A673 (cell line): ENCODE measurements around the gene HMGB1. TPM values are rescaled to one million over a fixed set of nuclear protein-coding genes. Genes with fewer than 3 reads are reported as not detected.
"Not testable (repeated sequence)": the region's sequence is repeated elsewhere in the genome, so short reads cannot be mapped to it uniquely, and the experiment has no call there.

Source experiments
- BruUV-seq: library from RNA; stranded (reverse); fragments of 400-500 nt; replicated peaks from 2 replicates; lab custom pipeline; 2021; lab: Mats Ljungman, UMichigan
- CTCF ChIA-PET: fragments of 300-600 bp; sonication (Branson Sonifier 250); formaldehyde crosslinking; loops from one replicate; lab custom pipeline; 2022; ENCODE audit warnings: antibody characterized with exemption; lab: Charles Lee
- POLR2A ChIA-PET: fragments of 300-600 bp; sonication (Branson Sonifier 250); formaldehyde crosslinking; loops from one replicate; lab custom pipeline; 2022; ENCODE audit warnings: antibody characterized with exemption; ENCODE audit not compliant: low non-redundant PET; lab: Charles Lee
- DNase-seq: peaks from one replicate; pipeline ENCODE4 v3.0.0-alpha.2; 2015; ENCODE audit warnings: low spot score
- H3K27ac ChIP-seq: fragments of 200-600 bp; sonication (generic); 2 replicates; pipeline ENCODE4 v1.5.1; 2016; ENCODE audit warnings: mixed run types, low read depth, mild to moderate bottlenecking, mixed read lengths, antibody characterized with exemption, low read length; ENCODE audit not compliant: poor library complexity, severe bottlenecking
- H3K27me3 ChIP-seq: fragments of 200-600 bp; sonication (generic); replicated peaks from 2 replicates; pipeline ENCODE4 v1.6.1; 2017; ENCODE audit warnings: mixed run types, low read depth, mild to moderate bottlenecking, mixed read lengths, antibody characterized with exemption, low read length; ENCODE audit not compliant: insufficient read depth, poor library complexity
- H3K36me3 ChIP-seq: fragments of 200-600 bp; sonication (generic); 2 replicates; pipeline ENCODE4 v1.6.1; 2016; ENCODE audit warnings: mixed run types, mild to moderate bottlenecking, mixed read lengths, antibody characterized with exemption, low read length; ENCODE audit not compliant: insufficient read depth, poor library complexity, severe bottlenecking
- H3K4me1 ChIP-seq: fragments of 200-600 bp; sonication (generic); 2 replicates; pipeline ENCODE4 v1.6.1; 2017; ENCODE audit warnings: mixed run types, mild to moderate bottlenecking, mixed read lengths, antibody characterized with exemption, low read length; ENCODE audit not compliant: insufficient read depth, poor library complexity, severe bottlenecking
- H3K4me3 ChIP-seq: fragments of 200-600 bp; sonication (generic); 2 replicates; pipeline ENCODE4 v1.5.1; 2016; ENCODE audit warnings: low read depth, mixed run types, mild to moderate bottlenecking, mixed read lengths, low read length; ENCODE audit not compliant: poor library complexity, severe bottlenecking
- H3K9me3 ChIP-seq: fragments of 200-600 bp; sonication (generic); 2 replicates; pipeline ENCODE4 v1.6.1; 2016; ENCODE audit warnings: mixed run types, low read depth, mild to moderate bottlenecking, mixed read lengths, antibody characterized with exemption, low read length; ENCODE audit not compliant: poor library complexity, severe bottlenecking
- CTCF ChIP-seq: fragments of 300-800, 200-600 bp; sonication (generic); conservative IDR thresholded peaks from 2 replicates; pipeline ENCODE4 v1.5.1; 2017; ENCODE audit warnings: low read depth, mild to moderate bottlenecking, antibody characterized with exemption, low read length, moderate library complexity, mixed read lengths
- EZH2 ChIP-seq: fragments of 200-600 bp; sonication (generic); IDR thresholded peaks from 2 replicates; pipeline ENCODE4 v1.6.1; 2017; ENCODE audit warnings: borderline replicate concordance, low read depth, mild to moderate bottlenecking, mixed read lengths, antibody characterized with exemption, low read length; ENCODE audit not compliant: poor library complexity, severe bottlenecking
- intact Hi-C: fragments of 100-400 bp; cut with micrococcal nuclease; formaldehyde crosslinking; loops from one replicate; pipeline ENCODE4 v1.10.0; 2022; ENCODE audit not compliant: unreplicated experiment
- total RNA-seq: library from RNA; stranded (reverse); gene quantifications from 2 replicates; pipeline ENCODE4 v1.2.3, GENCODE V29; 2021

HMGB1 gene
- total RNA-seq, 1 experiment from 2014 or later, result 1,602 TPM

GRCh38 chr13:30446126-30446500, 19.6 kb downstream of the HMGB1 start:
- TF ChIP-seq EZH2 (no peak), CTCF (no peak)
- ChIA-PET POLR2A (no interaction called here), CTCF (no interaction called here)
- Histone ChIP-seq H3K27ac (peak overlapping the region; percentile 63), H3K36me3 (no peaks in the 10 kb centered on the region), H3K4me1 (peaks cover 32% of the 10 kb centered on the region), H3K27me3 (no peaks in the 10 kb centered on the region), H3K4me3 (peak overlapping the region; percentile 6), H3K9me3 (no peaks in the 10 kb centered on the region)
- TSS peak; percentile 71 for BruUV-seq
- intact Hi-C loops, result no loop called here
- no peak for DNase-seq

DNA sequence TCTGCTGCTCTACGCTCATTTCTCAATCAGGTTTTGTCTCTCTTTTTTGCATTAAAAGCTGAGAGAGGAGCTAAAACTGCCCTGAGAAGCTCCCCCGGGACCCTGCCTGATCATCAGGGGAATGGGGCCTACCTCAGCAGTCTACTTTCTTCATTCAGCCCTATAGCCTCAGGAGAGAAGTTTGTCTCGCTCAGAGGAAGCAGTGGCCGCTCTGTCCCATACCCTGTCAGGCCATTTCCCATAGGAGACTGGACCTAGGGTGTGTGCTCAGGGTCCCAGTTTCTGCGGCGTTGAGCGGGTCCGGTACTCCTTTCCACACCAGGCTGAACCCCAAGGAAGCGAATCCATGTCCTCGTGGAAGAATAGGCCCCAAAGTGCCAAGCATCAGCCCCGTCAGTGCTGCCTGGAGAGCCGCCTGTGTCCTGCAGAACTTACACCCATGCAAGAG, 21.8 kb downstream of the HMGB1 start:
- no TSS peak for BruUV-seq
- peak; percentile 81 for DNase-seq
- H3K9me3 ChIP-seq, result no peaks in the 10 kb centered on the region
- no peak overlapping the region for H3K4me3 ChIP-seq
- no peaks in the 10 kb centered on the region for H3K36me3 ChIP-seq
- peak overlapping the region; percentile 81 for H3K27ac ChIP-seq
- H3K4me1 ChIP-seq, result peaks cover 32% of the 10 kb centered on the region
- TF ChIP-seq EZH2 (no peak), CTCF (no peak)
- intact Hi-C loops, result no loop called here
- CTCF ChIA-PET, result no interaction called here
- POLR2A ChIA-PET, result interaction anchor here (0.7 kb wide), 1 partner anchor 22 kb away, joined by 4 read pairs; the partner anchor contains the start of gene HMGB1
- H3K27me3 ChIP-seq, result no peaks in the 10 kb centered on the region

GRCh38 chr13:30443491-30443890, 22.2 kb downstream of the HMGB1 start:
- Histone ChIP-seq H3K4me1 (peaks cover 32% of the 10 kb centered on the region), H3K27ac (peak overlapping the region; percentile 81)
- POLR2A ChIA-PET, result interaction anchor here (0.7 kb wide), 1 partner anchor 22 kb away, joined by 4 read pairs; the partner anchor contains the start of gene HMGB1
- H3K27me3 ChIP-seq, H3K9me3 ChIP-seq, BruUV-seq, DNase-seq, CTCF ChIA-PET, H3K36me3 ChIP-seq, intact Hi-C loops, H3K4me3 ChIP-seq: not testable (repeated sequence)

DNA sequence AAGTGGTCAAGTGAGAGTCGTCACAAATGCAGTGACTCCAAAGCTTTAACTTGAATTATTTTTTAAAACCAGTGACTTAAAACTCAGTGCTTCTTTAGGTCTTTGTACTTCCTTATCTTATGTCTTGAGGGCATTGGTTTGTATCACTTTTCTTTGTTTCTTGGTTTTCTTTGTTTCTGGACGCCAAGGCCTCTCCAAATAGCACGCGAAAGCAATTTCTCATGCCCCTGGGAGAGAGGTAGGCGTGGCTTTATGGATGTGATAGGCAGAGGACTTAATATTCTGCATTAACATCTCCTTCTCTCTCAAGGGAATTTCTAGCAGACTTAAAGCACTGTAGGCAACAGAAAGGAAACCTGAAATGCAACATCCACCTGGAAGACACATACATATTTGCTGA, 22.8 kb downstream of the HMGB1 start:
- H3K36me3 ChIP-seq, result no peaks in the 10 kb centered on the region
- intact Hi-C loops, result no loop called here
- ChIA-PET POLR2A (no interaction called here), CTCF (no interaction called here)
- DNase-seq, result peak; percentile 73
- no TSS peak for BruUV-seq
- H3K4me3 ChIP-seq, result no peak overlapping the region
- H3K27ac ChIP-seq, result peak overlapping the region; percentile 81
- H3K4me1 ChIP-seq, result peaks cover 32% of the 10 kb centered on the region
- TF ChIP-seq EZH2 (no peak), CTCF (no peak)
- no peaks in the 10 kb centered on the region for H3K9me3 ChIP-seq
- no peaks in the 10 kb centered on the region for H3K27me3 ChIP-seq
